ENCODE data around the gene LYPD6. TPM values are rescaled to one million over a fixed set of nuclear protein-coding genes. Genes with fewer than 3 reads are reported as not detected.

The LYPD6 gene
- total and polyA plus RNA-seq, 2 experiments from 2014 or later: 4.9 to 12.4 TPM

DNA sequence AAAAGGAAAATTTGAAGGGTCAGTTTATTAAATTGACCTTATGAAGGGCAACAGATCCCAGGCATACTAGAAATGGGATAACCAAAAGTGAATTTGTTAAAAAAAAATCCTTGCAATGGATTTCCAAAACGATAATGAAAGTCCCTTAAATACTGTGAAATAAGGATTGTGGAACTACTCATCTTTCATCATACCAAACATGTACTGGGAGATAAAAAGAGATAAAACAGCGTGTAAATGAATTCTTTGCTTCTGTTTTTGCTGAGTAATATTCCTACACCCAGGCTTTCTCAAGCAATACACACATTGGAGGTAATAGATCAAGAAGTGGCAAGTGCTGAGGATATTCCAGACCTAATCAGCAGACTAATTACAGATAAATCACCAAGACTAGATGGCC lies 3.8 kb downstream of the LYPD6 start (continued):
- TF ChIP-seq, protein P1, sequence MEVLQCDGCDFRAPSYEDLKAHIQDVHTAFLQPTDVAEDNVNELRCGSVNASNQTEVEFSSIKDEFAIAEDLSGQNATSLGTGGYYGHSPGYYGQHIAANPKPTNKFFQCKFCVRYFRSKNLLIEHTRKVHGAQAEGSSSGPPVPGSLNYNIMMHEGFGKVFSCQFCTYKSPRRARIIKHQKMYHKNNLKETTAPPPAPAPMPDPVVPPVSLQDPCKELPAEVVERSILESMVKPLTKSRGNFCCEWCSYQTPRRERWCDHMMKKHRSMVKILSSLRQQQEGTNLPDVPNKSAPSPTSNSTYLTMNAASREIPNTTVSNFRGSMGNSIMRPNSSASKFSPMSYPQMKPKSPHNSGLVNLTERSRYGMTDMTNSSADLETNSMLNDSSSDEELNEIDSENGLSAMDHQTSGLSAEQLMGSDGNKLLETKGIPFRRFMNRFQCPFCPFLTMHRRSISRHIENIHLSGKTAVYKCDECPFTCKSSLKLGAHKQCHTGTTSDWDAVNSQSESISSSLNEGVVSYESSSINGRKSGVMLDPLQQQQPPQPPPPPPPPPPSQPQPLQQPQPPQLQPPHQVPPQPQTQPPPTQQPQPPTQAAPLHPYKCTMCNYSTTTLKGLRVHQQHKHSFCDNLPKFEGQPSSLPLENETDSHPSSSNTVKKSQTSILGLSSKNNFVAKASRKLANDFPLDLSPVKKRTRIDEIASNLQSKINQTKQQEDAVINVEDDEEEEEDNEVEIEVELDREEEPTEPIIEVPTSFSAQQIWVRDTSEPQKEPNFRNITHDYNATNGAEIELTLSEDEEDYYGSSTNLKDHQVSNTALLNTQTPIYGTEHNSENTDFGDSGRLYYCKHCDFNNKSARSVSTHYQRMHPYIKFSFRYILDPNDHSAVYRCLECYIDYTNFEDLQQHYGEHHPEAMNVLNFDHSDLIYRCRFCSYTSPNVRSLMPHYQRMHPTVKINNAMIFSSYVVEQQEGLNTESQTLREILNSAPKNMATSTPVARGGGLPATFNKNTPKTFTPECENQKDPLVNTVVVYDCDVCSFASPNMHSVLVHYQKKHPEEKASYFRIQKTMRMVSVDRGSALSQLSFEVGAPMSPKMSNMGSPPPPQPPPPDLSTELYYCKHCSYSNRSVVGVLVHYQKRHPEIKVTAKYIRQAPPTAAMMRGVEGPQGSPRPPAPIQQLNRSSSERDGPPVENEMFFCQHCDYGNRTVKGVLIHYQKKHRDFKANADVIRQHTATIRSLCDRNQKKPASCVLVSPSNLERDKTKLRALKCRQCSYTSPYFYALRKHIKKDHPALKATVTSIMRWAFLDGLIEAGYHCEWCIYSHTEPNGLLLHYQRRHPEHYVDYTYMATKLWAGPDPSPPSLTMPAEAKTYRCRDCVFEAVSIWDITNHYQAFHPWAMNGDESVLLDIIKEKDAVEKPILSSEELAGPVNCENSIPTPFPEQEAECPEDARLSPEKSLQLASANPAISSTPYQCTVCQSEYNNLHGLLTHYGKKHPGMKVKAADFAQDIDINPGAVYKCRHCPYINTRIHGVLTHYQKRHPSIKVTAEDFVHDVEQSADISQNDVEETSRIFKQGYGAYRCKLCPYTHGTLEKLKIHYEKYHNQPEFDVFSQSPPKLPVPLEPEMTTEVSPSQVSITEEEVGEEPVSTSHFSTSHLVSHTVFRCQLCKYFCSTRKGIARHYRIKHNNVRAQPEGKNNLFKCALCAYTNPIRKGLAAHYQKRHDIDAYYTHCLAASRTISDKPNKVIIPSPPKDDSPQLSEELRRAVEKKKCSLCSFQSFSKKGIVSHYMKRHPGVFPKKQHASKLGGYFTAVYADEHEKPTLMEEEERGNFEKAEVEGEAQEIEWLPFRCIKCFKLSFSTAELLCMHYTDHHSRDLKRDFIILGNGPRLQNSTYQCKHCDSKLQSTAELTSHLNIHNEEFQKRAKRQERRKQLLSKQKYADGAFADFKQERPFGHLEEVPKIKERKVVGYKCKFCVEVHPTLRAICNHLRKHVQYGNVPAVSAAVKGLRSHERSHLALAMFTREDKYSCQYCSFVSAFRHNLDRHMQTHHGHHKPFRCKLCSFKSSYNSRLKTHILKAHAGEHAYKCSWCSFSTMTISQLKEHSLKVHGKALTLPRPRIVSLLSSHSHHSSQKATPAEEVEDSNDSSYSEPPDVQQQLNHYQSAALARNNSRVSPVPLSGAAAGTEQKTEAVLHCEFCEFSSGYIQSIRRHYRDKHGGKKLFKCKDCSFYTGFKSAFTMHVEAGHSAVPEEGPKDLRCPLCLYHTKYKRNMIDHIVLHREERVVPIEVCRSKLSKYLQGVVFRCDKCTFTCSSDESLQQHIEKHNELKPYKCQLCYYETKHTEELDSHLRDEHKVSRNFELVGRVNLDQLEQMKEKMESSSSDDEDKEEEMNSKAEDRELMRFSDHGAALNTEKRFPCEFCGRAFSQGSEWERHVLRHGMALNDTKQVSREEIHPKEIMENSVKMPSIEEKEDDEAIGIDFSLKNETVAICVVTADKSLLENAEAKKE (CRISPR knock-in tag; IDR thresholded peaks at IDR 0.05): no peak
- no peak for TF ChIP-seq NANOG (IDR thresholded peaks at IDR 0.05; ENCODE audit: borderline replicate concordance)

- Mint-ChIP-seq H3K4me3 (no peak overlapping the region), H3K4me1 (no peaks in the 10 kb centered on the region), H3K27ac (no peak overlapping the region), H3K36me3 (ENCODE audit: low read depth) (peaks cover 7% of the 10 kb centered on the region; the same call in 2 of the 3 replicates), H3K27me3 (ENCODE audit: insufficient read depth, low read depth, poor library complexity) (no peaks in the 10 kb centered on the region), H3K9me3 (peaks cover 3% of the 10 kb centered on the region; the same call in 2 of the 3 replicates)
- Histone ChIP-seq H3K27ac (ENCODE audit: low read depth) (no peak overlapping the region), H3K4me1 (ENCODE audit: insufficient read depth) (no peaks in the 10 kb centered on the region), H3F3A (replicated peaks; ENCODE audit: low read depth) (no peaks in the 10 kb centered on the region), H4K20me1 (replicated peaks; ENCODE audit: insufficient read depth) (peaks cover 4% of the 10 kb centered on the region; the same call in 1 of the 2 replicates), H3K79me2 (replicated peaks; ENCODE audit: insufficient read depth) (peaks cover 16% of the 10 kb centered on the region), H3K4me2 (no peak overlapping the region), H2AFZ (no peak overlapping the region), H3K4me3 (no peak overlapping the region), H3K9me2 (ENCODE audit: insufficient read depth) (no peaks in the 10 kb centered on the region; the same call in 1 of the 2 replicates), H3K27me3 (ENCODE audit: insufficient read depth) (no peaks in the 10 kb centered on the region), H3K36me3 (ENCODE audit: insufficient read depth) (no peaks in the 10 kb centered on the region)
- DNase-seq (ENCODE audit: low spot score): no peak
- ATAC-seq: no peak
- TF ChIP-seq, protein P2, sequence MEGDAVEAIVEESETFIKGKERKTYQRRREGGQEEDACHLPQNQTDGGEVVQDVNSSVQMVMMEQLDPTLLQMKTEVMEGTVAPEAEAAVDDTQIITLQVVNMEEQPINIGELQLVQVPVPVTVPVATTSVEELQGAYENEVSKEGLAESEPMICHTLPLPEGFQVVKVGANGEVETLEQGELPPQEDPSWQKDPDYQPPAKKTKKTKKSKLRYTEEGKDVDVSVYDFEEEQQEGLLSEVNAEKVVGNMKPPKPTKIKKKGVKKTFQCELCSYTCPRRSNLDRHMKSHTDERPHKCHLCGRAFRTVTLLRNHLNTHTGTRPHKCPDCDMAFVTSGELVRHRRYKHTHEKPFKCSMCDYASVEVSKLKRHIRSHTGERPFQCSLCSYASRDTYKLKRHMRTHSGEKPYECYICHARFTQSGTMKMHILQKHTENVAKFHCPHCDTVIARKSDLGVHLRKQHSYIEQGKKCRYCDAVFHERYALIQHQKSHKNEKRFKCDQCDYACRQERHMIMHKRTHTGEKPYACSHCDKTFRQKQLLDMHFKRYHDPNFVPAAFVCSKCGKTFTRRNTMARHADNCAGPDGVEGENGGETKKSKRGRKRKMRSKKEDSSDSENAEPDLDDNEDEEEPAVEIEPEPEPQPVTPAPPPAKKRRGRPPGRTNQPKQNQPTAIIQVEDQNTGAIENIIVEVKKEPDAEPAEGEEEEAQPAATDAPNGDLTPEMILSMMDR (conservative IDR thresholded peaks at IDR 0.05; ENCODE audit: low read depth in 2 of 2): no peak
- TF ChIP-seq, protein P1 (CRISPR knock-in tag; IDR thresholded peaks at IDR 0.05): no peak
- TF ChIP-seq JUNB (IDR thresholded peaks at IDR 0.05; ENCODE audit: unreplicated experiment) (no peak), ZNF331 (CRISPR knock-in tag; IDR thresholded peaks at IDR 0.05; ENCODE audit: low read depth) (no peak), NANOG (IDR thresholded peaks at IDR 0.05; ENCODE audit: borderline replicate concordance) (no peak)
- TF ChIP-seq, protein P3, sequence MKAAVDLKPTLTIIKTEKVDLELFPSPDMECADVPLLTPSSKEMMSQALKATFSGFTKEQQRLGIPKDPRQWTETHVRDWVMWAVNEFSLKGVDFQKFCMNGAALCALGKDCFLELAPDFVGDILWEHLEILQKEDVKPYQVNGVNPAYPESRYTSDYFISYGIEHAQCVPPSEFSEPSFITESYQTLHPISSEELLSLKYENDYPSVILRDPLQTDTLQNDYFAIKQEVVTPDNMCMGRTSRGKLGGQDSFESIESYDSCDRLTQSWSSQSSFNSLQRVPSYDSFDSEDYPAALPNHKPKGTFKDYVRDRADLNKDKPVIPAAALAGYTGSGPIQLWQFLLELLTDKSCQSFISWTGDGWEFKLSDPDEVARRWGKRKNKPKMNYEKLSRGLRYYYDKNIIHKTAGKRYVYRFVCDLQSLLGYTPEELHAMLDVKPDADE (IDR thresholded peaks at IDR 0.05): no peak
These were observed 8.9 kb downstream of the LYPD6 start for GRCh38 chr2:149339324-149339723.

All from GM23338 (cell line).